NCI-H748 (cell line): ENCODE data around the gene GSK3A.

ENCODE experiments used
- DNase-seq: peaks from one replicate; lab custom pipeline; 2025; ENCODE audit not compliant: unreplicated experiment; lab: John Stamatoyannopoulos, UW

GSK3A gene

DNA sequence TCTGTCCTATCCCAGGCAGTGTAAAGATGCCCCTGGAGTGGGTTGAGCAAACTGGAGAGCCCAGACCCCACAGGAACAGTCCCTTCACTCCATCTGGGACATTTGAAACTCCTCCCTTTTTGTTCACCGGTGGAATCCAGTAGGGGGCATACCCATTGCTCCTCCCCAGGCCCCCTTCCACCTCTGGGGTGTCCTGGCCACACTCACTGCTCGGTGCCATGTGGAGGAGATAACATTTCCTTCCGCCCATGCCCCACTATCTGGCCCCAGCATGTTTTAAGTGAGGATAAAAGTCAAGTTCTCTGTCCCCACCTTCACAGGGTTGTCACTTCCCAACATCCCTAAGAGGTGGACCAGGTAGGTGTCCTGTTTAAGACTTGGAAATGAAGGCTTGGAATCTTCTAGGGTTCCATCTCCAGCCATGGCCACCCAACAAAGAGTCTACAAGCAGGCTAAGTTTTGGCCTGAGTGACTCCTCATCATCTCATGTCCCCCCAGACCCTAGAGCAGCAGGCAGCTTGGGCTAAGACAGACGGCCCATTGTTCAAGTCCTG lies 13.0 kb downstream of the GSK3A start:
- no peak for DNase-seq

DNA sequence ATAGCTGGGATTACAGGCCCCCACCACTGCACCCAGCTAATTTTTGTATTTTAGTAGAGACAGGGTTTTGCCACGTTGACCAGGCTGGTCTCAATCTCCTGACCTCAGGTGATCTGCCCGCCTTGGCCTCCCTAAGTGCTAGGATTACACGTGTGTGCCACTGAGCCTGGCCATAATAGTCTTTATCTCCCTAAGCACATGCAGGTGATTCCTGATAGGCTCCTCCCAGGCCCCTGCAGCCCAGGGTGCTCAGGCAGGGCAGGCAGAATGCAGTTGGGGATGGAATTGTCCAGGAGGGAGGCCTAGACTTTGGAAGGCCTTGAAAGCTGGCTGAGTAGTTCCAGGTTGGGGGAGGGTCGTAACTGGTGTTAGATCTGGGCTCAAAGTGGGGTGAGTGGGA lies 13.8 kb downstream of the GSK3A start:
- DNase-seq, result no peak

DNA sequence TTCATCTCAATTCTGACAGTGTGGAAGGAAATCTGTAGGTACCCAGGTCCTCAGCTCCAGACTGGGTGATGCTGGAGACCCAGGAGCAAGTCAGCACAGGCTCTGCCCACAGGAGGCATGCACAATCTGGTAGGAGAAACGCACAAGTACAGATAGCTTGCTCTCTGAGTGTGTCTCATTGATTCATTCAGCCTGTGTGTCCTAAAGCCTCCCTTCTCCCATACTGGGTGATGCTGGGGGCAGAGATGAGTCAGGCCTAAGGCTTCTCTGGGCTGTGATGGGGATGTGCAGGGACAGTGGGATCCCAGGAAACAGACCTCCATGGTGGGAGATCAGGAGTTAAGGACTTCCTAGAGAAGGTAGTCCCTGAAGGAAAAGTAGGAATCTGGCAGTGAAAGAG lies 15.5 kb downstream of the GSK3A start:
- DNase-seq, result no peak

DNA sequence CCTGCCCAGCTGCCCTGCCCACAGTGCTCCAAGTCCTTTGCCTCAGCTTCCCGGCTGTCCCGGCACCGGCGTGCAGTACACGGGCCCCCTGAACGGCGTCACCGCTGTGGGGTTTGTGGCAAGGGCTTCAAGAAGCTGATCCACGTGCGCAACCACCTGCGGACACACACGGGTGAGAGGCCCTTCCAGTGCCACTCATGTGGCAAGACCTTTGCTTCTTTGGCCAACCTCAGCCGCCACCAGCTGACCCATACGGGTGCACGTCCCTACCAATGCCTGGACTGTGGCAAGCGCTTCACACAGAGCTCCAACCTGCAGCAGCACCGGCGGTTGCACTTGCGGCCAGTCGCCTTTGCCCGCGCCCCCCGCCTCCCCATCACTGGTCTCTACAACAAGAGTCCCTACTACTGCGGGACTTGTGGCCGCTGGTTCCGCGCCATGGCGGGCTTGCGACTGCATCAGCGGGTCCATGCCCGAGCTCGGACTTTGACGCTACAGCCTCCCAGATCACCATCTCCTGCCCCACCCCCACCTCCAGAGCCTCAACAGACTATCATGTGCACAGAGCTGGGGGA lies 16.6 kb downstream of the GSK3A start:
- DNase-seq, result no peak

DNA sequence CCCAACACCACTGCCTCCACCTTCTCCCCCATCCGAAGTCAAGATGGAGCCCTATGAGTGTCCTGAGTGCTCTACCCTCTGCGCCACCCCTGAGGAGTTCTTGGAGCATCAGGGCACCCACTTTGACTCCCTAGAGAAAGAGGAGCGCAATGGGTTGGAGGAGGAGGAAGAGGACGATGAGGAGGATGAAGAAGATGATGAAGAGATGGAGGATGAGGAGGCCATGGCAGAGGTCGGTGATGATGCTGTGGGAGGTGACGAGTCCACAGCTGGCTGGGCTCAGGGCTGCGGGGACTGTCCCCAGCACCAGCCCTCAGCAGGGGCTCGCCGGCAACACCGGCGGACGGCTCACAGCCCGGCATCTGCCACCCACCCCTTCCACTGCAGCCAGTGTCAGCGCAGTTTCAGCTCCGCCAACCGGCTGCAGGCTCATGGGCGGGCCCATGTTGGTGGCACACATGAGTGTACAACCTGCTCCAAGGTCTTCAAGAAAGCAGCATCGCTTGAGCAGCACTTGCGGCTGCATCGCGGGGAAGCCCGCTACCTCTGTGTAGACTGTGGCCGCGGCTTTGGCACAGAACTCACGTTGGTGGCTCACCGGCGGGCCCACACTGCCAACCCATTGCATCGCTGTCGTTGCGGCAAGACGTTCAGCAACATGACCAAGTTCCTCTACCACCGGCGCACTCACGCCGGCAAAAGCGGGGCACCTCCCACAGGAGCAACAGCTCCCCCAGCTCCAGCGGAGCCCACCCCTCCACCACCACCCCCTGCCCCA lies 17.3 kb downstream of the GSK3A start:
- no peak for DNase-seq

DNA sequence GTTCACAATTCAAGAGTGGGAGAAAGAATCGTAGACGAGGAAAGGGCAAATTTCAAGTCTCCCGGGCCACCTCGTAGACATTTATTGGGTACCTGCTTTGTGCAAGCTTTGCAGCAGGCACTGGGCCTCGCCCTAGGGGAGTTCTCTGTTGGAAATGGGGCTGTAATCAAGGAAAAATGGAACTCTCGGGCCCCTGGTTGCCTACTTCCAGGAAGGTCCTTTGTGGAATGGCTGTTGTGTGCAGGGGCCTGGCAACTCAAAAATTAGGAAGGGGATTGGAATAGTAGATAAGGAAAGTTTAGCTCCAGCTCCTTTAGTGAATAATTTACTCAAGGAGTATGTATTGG lies 21.7 kb downstream of the GSK3A start:
- DNase-seq, result no peak

DNA sequence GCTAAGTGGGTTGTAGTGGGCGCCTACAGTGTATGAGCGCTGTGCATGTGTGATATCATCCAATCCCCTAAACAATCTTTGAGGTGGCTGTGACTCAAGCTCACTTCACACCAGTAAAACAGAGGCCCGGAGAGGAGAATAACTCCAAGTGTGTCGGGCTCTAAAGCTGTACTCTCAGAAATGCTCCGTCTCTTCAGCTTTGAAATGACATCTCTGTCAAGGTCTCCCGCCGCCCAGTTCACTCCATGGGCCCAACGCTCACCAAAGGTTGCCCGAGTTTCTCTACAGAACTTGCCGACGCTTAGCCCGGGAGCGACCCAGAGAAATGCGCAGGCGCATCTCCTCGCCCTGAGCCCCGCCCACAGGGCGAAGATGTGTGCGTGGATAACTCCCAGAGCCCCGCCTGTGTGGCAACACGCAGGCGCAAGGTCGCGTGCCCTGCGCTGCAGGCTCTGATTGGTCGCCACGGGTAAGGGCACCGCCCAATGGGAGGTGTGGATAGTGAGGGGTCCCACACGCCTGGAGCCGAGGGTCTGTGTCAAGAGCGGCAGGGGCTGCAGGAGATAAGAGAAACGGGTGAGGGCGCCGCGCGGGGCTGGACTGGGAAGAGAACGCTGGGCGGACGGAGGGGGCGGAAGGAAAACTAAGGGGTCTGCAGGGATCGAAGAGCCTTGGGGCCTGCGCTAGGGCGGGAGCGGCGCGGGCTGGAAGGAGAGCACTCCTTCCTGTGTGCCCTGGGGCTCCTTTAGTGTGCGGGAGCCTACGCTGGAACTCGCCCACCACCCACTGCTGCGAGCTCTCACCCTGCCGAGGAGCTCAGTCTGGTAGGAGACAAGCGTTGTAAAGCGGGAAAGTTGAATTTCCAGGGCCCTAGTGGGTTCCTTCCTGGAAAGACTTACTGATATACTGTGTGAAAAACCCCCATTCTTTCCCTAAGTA lies 22.3 kb downstream of the GSK3A start, which contains the start of gene ZNF526:
Gene ZNF526, plus strand, starts transcription at position 501 of the 939 bp plus-strand sequence. CDS start 4,092 bp downstream, outside the sequence.
- DNase-seq, result peak; percentile 100

DNA sequence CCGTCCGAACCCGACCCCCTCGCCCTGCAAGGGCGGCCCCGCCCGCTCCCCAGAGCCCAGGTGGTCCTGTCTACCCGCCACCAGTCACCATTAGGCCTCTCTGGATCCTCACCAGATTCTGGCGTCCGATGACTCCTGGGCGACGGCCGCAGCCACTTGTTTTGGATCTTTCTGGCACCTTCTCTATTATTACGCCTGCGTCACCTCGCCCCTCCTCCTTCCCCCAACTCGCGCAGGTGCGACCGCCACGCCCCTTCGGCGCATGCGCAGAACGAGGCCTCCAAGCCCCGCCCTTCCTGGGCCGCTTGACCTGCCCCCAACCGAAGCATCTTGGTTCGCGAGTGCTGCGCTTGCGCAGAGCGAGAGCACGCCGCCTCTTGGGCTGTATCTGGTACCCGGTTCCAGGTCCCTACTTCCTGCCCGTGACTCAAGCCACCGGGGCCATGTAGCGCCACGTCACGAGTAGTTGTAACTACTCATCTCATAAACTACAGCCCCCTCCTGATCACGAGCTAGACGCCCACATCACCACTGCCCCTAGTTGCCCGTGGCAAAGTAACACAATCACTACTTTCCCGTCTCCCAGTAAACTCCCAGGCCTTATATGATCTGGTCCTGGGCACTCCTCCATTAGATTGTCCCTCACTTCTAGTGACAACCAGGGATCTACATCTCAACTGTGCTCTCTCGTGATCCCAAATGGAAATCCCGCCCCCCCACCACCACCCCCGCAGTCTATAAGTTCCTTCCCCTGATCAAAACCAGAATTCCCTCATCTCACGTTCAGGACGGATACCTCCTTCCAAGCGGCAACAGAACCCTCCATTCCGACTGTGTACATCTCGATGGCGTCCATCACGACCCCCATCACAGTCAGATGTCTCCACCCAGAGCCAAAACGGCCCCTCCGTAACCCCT lies 24.6 kb downstream of the GSK3A start, which contains the start of gene DEDD2:
Gene DEDD2, minus strand, starts transcription at position 158 of the 918 bp plus-strand sequence. CDS start 670 bp downstream, outside the sequence.
- DNase-seq, result peak; percentile 98

DNA sequence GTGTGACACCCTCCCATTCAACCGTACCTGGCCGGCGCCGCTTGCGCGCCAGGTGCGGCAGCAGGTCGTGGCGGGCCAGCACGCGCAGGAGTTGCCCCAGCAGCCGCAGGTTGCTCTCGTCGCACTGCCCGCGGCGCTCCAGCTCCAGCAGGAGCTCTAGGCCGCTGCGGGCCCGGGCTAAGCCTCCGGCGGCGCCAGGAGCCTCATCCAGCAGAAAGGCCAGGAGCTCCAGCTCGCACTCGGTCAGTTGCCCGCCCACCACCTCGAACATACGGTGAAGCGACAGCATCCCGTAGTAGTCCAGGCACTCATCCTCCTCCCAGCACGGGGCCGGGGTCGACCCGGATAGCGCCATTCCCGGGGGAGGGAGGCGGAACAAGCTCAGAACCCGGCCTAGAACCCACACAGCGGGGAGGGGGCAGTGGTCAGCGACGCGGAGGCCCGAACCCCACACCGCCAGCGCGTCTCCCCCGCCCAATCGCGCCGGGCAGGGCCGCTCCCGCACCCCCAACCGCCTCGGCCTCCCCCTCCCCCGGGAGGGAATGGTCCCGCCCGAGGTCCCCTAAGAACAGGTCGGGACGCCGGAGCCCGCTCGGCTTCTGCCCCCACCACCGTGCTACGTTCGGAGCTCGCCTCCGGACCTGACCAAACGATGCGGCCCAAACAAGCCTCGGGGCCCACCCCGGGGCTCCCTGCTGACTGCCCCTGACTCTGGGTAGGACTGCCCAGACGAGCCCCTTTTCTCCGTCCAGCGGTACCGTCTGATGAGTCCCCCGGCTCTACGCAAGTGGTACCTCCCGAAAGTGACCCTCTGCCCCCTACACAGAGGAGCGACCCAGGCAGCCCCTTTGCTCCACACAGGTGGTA lies 25.5 kb downstream of the GSK3A start:
- peak; percentile 79 for DNase-seq

DNA sequence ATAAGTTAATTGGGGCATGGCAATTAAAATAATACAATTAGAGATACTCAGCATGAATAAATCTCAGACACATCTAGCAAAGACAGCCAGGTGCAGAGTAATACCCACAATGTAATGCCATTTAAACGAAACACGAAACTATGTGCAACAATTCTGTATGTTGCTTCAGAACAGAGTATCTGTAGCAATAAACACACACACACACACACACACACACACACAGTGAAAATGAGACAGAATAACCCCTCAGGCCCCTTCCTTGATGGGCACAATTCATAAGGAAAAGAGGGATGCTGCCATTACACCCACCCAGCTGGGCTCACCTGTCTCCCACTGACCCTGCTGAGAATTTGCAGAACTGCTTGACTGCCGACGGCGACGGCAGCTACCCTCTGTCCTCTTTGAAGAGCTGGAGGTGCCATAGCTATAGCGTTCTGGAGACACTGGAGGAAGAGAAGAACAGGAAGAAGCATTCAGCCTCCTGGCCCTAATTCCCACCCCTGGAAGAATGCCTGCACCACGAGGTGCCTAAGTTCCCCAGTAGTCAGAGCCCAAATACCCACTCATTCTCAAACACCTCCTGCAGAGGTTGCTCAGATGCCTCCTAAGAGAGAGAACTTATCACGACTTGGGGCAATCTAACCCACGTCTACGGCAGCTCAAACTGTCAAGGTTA lies 27.5 kb downstream of the GSK3A start:
- no peak for DNase-seq

DNA sequence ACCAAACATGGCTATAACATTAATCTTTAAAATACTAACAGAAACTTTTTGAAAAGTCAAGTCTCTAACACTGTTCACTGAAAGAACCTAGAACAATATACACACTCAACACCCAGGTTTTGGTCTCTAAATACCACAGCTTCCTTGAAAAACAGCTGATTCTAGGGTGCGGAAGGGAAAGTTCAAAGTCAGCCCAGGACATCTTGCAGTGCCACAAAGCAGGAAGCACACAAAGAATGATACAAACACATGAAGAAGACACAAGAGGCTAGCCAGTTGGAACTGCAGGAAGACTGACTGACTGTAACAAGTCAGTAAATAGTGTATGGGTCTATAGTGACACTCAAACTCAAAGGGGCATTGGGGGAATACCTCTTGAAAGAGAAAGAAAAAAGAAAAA lies 29.5 kb downstream of the GSK3A start:
- DNase-seq, result no peak

DNA sequence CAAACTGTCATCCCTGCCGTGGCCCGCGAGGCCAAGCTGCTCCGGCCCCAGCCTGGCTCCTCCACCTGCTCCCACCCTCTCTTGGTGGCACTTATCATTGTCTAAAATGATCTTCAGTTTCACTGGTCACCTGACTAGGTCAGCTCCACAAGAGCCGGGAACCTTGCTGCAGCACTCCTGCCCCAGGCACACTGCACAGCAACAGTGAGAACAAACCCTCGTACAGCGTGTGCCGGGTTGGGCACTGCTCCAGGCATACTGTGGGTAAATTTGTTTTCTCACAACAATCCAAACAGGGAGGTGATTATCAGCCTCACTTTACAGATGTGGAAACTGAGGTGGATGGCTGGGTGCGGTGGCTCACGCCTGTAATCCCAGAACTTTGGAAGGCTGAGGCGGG lies 33.8 kb downstream of the GSK3A start:
- DNase-seq, result no peak

DNA sequence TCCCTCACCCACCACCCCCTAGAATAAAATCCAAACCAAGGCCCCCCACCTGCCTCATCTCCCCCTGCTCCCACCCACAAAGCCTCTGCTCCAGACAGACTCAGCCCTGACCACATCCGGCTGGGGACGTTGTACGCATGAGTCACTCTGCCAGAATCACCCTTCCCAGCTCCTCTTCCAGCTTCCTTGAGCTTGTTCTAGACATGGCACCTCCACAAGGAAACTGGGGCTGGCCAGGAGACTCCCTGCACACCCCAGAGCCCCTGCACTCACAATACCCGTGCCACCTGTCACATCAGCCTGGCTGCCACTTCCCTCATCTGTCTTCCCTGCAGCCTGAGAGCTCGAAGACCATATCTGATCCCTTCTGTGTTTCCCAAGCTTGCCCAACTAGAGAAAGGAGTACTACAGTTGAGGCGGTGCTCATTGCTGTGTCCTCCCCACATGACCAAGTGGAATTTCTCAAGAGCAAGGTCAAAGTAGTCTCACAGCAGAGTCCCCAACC lies 34.6 kb downstream of the GSK3A start:
- no peak for DNase-seq

DNA sequence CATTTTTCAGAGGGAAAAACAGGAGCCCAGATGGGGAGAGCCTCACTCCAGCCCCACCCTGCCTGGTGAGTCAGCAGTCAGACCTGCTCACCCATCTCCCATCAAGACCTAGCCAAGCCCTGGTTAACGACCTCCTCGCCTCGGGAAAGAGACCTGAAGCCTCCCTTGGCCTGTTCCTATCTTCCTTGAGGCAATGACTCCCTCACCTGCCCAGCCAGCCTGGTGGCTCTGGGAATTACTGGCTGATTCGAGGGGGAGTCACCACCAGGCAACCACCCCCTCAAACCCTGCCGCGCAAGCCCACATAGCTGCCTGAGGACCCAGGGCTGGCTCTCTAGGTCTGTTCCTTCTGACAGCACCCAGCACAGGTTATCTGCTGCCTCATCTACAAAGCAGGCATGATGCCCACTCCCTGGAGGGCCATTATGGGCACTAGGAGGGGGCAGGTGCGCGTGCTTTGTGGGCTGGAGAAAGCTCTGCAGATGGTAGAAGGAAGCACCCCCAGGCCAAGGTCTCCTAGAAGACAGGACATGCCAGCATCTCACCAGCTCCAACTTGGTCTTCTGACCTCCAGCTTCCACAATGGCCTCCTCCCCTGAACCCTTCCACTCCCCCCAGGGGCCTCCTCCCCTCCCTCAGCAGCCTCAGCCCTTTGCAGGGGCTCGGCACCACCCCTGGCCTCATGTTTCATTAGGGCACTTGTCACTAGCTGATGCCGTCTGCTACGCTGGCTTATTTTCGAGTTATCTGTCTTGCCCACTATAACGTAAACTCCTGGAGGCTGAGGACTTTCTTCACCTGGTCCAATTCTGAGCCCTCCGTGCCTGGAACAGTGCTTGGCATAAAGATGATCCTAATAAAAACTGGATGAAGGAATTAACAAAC lies 35.3 kb downstream of the GSK3A start:
- no peak for DNase-seq

DNA sequence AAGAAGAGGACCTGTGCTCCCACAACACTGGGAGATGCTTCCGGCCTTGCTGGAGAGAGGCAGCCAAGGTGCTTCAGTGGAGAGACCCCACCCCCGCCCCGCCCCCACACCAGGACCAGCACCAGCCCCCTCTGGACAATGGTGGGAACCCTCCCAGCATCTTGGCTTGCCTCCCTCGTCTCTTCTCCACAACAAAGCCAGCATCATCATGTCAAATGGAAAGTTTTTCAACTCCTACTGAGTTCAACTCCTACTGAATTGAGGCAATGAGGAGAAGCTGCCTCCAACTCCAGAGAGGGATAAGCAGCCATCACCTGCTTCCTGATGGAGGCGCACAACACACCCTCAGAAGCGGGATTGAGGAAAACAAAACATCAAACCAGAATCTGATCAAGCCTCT lies 37.7 kb downstream of the GSK3A start:
- DNase-seq, result no peak

DNA sequence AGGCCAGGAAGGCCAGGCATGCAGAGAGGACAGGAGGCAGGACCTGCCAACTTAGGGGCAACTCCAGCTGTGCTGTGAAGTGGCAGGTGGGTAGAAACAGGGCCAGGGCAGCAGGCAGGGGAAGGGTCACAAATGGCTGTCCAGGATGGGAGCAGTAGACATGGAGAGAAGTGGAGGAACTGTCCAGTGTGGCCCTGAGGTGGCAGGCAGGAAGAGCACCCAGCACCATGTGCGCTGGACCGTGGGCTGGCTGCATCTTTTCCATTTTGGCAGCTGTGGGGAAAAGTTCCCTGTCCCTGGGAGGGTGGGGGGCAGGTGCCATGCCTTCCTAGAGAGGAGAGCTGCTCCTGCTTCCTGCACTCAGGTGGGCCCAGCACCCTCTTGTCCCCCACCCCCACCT lies 38.7 kb downstream of the GSK3A start:
- no peak for DNase-seq

DNA sequence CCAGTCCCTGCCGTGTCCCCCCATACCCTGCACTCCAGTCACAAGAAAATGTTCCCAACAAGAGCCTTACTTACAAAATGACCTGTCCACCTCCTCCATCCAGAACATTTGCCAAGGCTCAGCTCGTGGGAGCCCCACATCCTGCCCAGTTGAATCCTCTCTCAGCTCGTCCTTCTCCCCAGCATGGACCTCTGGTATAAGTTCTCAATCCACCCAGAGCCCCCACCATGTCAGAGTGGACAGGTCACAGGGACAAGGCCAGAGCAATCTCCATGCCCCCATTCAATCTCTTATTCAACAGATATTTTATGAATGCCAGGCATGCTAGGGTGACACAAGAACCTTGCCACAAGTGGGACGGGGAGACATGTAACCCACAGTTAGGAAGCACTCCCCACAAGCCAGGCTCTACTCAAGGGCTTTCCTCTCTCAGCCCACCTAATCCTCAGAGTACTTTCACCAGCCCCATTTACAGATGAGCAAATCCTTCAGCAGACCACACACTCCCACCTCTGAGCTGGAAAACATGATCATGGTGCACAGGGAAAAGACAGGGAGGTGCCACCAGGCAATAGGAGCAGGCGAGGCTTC lies 40.0 kb downstream of the GSK3A start:
- no peak for DNase-seq
